Neural cell (in vitro differentiated cells): ENCODE measurements around the gene CUX1. TPM values are rescaled to one million over a fixed set of nuclear protein-coding genes. Genes with fewer than 3 reads are reported as not detected.

Experiments used
- H2AFZ ChIP-seq: fragments of 200-600, 300-800 bp; sonication (generic), shearing (Covaris generic); 2 replicates; pipeline ENCODE4 v1.6.0; 2014; ENCODE audit warnings: low read depth, mild to moderate bottlenecking, antibody characterized with exemption, low read length, moderate library complexity
- H3F3A ChIP-seq: fragments of 200-600 bp; shearing (Covaris generic); 2 replicates; pipeline ENCODE4 v1.6.1; 2016; ENCODE audit warnings: mild to moderate bottlenecking, moderate library complexity, mixed read lengths, antibody characterized with exemption, low read length; ENCODE audit not compliant: insufficient read depth, poor library complexity, severe bottlenecking
- H3K27ac ChIP-seq: fragments of 200-600, 300-800 bp; sonication (generic), shearing (Covaris generic); 2 replicates; pipeline ENCODE4 v1.5.1; 2014; ENCODE audit warnings: mild to moderate bottlenecking, low read length, moderate library complexity
- H3K27me3 ChIP-seq: fragments of 300-800, 200-600 bp; sonication (generic), shearing (Covaris generic); 2 replicates; pipeline ENCODE4 v1.6.0; 2014; ENCODE audit warnings: mild to moderate bottlenecking, low read depth, low read length, moderate library complexity; ENCODE audit not compliant: insufficient read depth
- H3K36me3 ChIP-seq: fragments of 300-800, 200-600 bp; sonication (generic), shearing (Covaris generic); 2 replicates; pipeline ENCODE4 v1.5.1; 2014; ENCODE audit warnings: mild to moderate bottlenecking, antibody characterized with exemption, low read length, moderate library complexity; ENCODE audit not compliant: insufficient read depth
- H3K4me2 ChIP-seq: fragments of 300-800, 200-600 bp; sonication (generic), shearing (Covaris generic); 2 replicates; pipeline ENCODE4 v1.6.0; 2014; ENCODE audit warnings: mild to moderate bottlenecking, low read length
- H3K4me3 ChIP-seq: fragments of 300-800, 200-600 bp; sonication (generic), shearing (Covaris generic); 2 replicates; pipeline ENCODE4 v1.5.1; 2014; ENCODE audit warnings: mild to moderate bottlenecking, low read length, moderate library complexity
- H3K79me2 ChIP-seq: fragments of 200-600 bp; shearing (Covaris generic); replicated peaks from 2 replicates; pipeline ENCODE4 v1.6.0; 2014; ENCODE audit warnings: mild to moderate bottlenecking, low read length, moderate library complexity; ENCODE audit not compliant: insufficient read depth
- H3K9ac ChIP-seq: fragments of 300-800, 200-600 bp; sonication (generic), shearing (Covaris generic); 2 replicates; pipeline ENCODE4 v1.6.1; 2016; ENCODE audit warnings: mild to moderate bottlenecking, low read length, mixed read lengths
- H3K9me2 ChIP-seq: fragments of 200-600 bp; shearing (Covaris generic); 2 replicates; pipeline ENCODE4 v1.6.1; 2016; ENCODE audit warnings: mild to moderate bottlenecking, low read length, mixed read lengths; ENCODE audit not compliant: insufficient read depth
- H3K9me3 ChIP-seq: fragments of 200-600, 300-800 bp; sonication (generic), shearing (Covaris generic); 2 replicates; pipeline ENCODE4 v1.6.1; 2016; ENCODE audit warnings: mild to moderate bottlenecking, mixed run types, low read length, moderate library complexity, mixed read lengths
- H4K20me1 ChIP-seq: fragments of 200-600 bp; shearing (Covaris generic); 2 replicates; pipeline ENCODE4 v1.6.1; 2016; ENCODE audit warnings: mild to moderate bottlenecking, mixed run types; ENCODE audit not compliant: insufficient read depth
- EP300 ChIP-seq: fragments of 450-650 bp; conservative IDR thresholded peaks from 2 replicates; pipeline ENCODE4 v1.6.1; 2014; ENCODE audit warnings: antibody characterized with exemption, mild to moderate bottlenecking, moderate library complexity; ENCODE audit not compliant: poor library complexity, severe bottlenecking
- EZH2 ChIP-seq: fragments of 200-600, 300-800 bp; shearing (Covaris generic), sonication (generic); IDR thresholded peaks from 2 replicates; pipeline ENCODE4 v1.6.1; 2014; ENCODE audit warnings: antibody characterized with exemption, low read length, borderline replicate concordance, mild to moderate bottlenecking; ENCODE audit not compliant: insufficient read depth, poor library complexity, severe bottlenecking
- MXI1 ChIP-seq: fragments of 450-650 bp; conservative IDR thresholded peaks from 2 replicates; pipeline ENCODE4 v1.6.1; 2014; ENCODE audit warnings: antibody characterized with exemption, mild to moderate bottlenecking; ENCODE audit not compliant: poor library complexity, severe bottlenecking
- POLR2AphosphoS5 ChIP-seq: IDR thresholded peaks from 2 replicates; pipeline ENCODE4 v1.6.1; 2012
- RAD21 ChIP-seq: fragments of 450-650 bp; conservative IDR thresholded peaks from 2 replicates; pipeline ENCODE4 v1.6.1; 2014; ENCODE audit warnings: antibody characterized with exemption, mild to moderate bottlenecking, moderate library complexity
- SMC3 ChIP-seq: fragments of 450-650 bp; conservative IDR thresholded peaks from 2 replicates; pipeline ENCODE4 v1.6.1; 2014; ENCODE audit warnings: antibody characterized with exemption, mild to moderate bottlenecking, moderate library complexity; ENCODE audit not compliant: poor library complexity
- TAF1 ChIP-seq: IDR thresholded peaks from 2 replicates; pipeline ENCODE4 v1.6.1; 2012; ENCODE audit warnings: low read depth
- polyA plus RNA-seq: library from polyadenylated mRNA; depleted of rRNA; stranded (reverse); fragments of >200 nt; gene quantifications from 2 replicates; pipeline ENCODE4 v1.2.3, GENCODE V29; 2014
- TF ChIP-seq, protein P1 (sequence below): fragments of 450-650 bp; IDR thresholded peaks from 2 replicates; pipeline ENCODE4 v1.5.1; 2014; ENCODE audit warnings: antibody characterized with exemption, mild to moderate bottlenecking, moderate library complexity; ENCODE audit not compliant: poor library complexity, severe bottlenecking
- TF ChIP-seq, protein P2 (sequence below): IDR thresholded peaks from 2 replicates; pipeline ENCODE4 v1.6.1; 2012; ENCODE audit warnings: borderline replicate concordance

Gene CUX1
- polyA plus RNA-seq, 1 donor from 2014 or later = 26.6 TPM

GRCh38 chr7:101896941-101897340, 79.5 kb downstream of the CUX1 start:
- peaks cover 19% of the 10 kb centered on the region for H3K79me2 ChIP-seq
- H3K9ac ChIP-seq = no peak overlapping the region
- H3K9me3 ChIP-seq = no peaks in the 10 kb centered on the region
- H3K4me3 ChIP-seq = peak overlapping the region; percentile 34
- TF ChIP-seq RAD21 (no peak), MXI1 (no peak), TAF1 (no peak), EP300 (no peak), SMC3 (no peak), EZH2 (no peak), POLR2AphosphoS5 (no peak)
- TF ChIP-seq, protein P1, sequence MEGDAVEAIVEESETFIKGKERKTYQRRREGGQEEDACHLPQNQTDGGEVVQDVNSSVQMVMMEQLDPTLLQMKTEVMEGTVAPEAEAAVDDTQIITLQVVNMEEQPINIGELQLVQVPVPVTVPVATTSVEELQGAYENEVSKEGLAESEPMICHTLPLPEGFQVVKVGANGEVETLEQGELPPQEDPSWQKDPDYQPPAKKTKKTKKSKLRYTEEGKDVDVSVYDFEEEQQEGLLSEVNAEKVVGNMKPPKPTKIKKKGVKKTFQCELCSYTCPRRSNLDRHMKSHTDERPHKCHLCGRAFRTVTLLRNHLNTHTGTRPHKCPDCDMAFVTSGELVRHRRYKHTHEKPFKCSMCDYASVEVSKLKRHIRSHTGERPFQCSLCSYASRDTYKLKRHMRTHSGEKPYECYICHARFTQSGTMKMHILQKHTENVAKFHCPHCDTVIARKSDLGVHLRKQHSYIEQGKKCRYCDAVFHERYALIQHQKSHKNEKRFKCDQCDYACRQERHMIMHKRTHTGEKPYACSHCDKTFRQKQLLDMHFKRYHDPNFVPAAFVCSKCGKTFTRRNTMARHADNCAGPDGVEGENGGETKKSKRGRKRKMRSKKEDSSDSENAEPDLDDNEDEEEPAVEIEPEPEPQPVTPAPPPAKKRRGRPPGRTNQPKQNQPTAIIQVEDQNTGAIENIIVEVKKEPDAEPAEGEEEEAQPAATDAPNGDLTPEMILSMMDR = no peak
- TF ChIP-seq, protein P2, sequence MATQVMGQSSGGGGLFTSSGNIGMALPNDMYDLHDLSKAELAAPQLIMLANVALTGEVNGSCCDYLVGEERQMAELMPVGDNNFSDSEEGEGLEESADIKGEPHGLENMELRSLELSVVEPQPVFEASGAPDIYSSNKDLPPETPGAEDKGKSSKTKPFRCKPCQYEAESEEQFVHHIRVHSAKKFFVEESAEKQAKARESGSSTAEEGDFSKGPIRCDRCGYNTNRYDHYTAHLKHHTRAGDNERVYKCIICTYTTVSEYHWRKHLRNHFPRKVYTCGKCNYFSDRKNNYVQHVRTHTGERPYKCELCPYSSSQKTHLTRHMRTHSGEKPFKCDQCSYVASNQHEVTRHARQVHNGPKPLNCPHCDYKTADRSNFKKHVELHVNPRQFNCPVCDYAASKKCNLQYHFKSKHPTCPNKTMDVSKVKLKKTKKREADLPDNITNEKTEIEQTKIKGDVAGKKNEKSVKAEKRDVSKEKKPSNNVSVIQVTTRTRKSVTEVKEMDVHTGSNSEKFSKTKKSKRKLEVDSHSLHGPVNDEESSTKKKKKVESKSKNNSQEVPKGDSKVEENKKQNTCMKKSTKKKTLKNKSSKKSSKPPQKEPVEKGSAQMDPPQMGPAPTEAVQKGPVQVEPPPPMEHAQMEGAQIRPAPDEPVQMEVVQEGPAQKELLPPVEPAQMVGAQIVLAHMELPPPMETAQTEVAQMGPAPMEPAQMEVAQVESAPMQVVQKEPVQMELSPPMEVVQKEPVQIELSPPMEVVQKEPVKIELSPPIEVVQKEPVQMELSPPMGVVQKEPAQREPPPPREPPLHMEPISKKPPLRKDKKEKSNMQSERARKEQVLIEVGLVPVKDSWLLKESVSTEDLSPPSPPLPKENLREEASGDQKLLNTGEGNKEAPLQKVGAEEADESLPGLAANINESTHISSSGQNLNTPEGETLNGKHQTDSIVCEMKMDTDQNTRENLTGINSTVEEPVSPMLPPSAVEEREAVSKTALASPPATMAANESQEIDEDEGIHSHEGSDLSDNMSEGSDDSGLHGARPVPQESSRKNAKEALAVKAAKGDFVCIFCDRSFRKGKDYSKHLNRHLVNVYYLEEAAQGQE = no peak
- peak overlapping the region; percentile 30 for H3K27ac ChIP-seq
- no peak overlapping the region for H3K4me2 ChIP-seq
- no peaks in the 10 kb centered on the region for H3K9me2 ChIP-seq
- H3F3A ChIP-seq = no peaks in the 10 kb centered on the region
- H2AFZ ChIP-seq = no peak overlapping the region
- H4K20me1 ChIP-seq = no peaks in the 10 kb centered on the region
- H3K36me3 ChIP-seq = no peaks in the 10 kb centered on the region
- no peaks in the 10 kb centered on the region for H3K27me3 ChIP-seq

DNA sequence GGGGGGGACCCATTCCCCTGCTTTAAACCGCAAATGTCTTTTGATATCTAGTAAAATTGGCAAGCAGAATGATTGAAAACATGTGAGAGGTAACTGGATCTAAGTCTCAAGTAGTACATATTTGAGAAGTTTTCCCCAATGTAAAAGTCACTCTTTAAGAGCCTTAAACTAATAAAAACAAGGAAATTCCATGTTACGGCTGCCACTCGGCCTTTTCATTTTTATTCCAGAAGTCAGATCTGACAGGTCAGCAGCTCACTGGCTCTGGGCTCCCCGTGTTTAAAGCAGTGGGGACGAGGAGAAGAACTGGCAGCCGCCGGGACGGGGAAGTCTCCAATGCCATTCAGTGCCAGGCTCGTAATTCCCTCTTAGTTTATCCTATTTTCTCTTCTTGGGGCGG, 80.7 kb downstream of the CUX1 start:
- no peaks in the 10 kb centered on the region for H3K27me3 ChIP-seq
- H3K9ac ChIP-seq = no peak overlapping the region
- H2AFZ ChIP-seq = no peak overlapping the region
- H3K4me2 ChIP-seq = no peak overlapping the region
- peaks cover 17% of the 10 kb centered on the region for H3K79me2 ChIP-seq
- H4K20me1 ChIP-seq = no peaks in the 10 kb centered on the region
- TF ChIP-seq, protein P2 = no peak
- TF ChIP-seq SMC3 (no peak), POLR2AphosphoS5 (no peak), TAF1 (no peak), EZH2 (no peak), EP300 (no peak), RAD21 (no peak), MXI1 (no peak)
- TF ChIP-seq, protein P1 = no peak
- no peak overlapping the region for H3K27ac ChIP-seq
- H3K9me2 ChIP-seq = no peaks in the 10 kb centered on the region
- no peaks in the 10 kb centered on the region for H3F3A ChIP-seq
- H3K9me3 ChIP-seq = no peaks in the 10 kb centered on the region
- no peaks in the 10 kb centered on the region for H3K36me3 ChIP-seq
- H3K4me3 ChIP-seq = no peak overlapping the region
